Measurements from ENCODE around the gene GAD1. TPM values are rescaled to one million over a fixed set of nuclear protein-coding genes. Genes with fewer than 3 reads are reported as not detected.

The GAD1 gene
- total RNA-seq, 4 donors from 2014 or later, result 0.68 to 2.4 TPM; not detected in 2

GRCh38 chr2:170779304-170779703 is 37.4 kb upstream of the GAD1 start:
- TF ChIP-seq CTCF (IDR thresholded peaks at IDR 0.05; ENCODE audit: low read depth), result no peak

GRCh38 chr2:170782673-170783072 is 34.0 kb upstream of the GAD1 start:
- TF ChIP-seq CTCF (IDR thresholded peaks at IDR 0.05; ENCODE audit: low read depth), result no peak

GRCh38 chr2:170783549-170783948 is 33.1 kb upstream of the GAD1 start:
- no peak for TF ChIP-seq CTCF (IDR thresholded peaks at IDR 0.05; ENCODE audit: low read depth)

- no peak for TF ChIP-seq CTCF (IDR thresholded peaks at IDR 0.05; ENCODE audit: low read depth)
Measured at GRCh38 chr2:170798996-170799395, 17.7 kb upstream of the GAD1 start.

GRCh38 chr2:170806548-170806947 is 10.1 kb upstream of the GAD1 start:
- TF ChIP-seq CTCF (IDR thresholded peaks at IDR 0.05; ENCODE audit: low read depth), result no peak

GRCh38 chr2:170812710-170813600 is 3.7 kb upstream of the GAD1 start:
- TF ChIP-seq CTCF (IDR thresholded peaks at IDR 0.05; ENCODE audit: low read depth), result no peak

- no peak for TF ChIP-seq CTCF (IDR thresholded peaks at IDR 0.05; ENCODE audit: low read depth)
Measured at GRCh38 chr2:170813611-170814532, 2.8 kb upstream of the GAD1 start.
